K562 (cell line): Measurements from ENCODE around the gene MSN. TPM values are rescaled to one million over a fixed set of nuclear protein-coding genes. Genes with fewer than 3 reads are reported as not detected.
A peak's percentile ranks its signal among the peaks of the same experiment; 100 is the strongest.

Source experiments
- BCL6 ChIP-seq: fragments of 250-450 bp; sonication (Bioruptor Pico); IDR thresholded peaks from 2 replicates; pipeline ENCODE4 v1.4.0; 2020
- BRD9 ChIP-seq: fragments of 450-650 bp; IDR thresholded peaks from 2 replicates; pipeline ENCODE4 v1.6.1; 2018; ENCODE audit warnings: low read depth; ENCODE audit not compliant: partially characterized antibody
- EGR1 ChIP-seq: fragments of 450-650 bp; conservative IDR thresholded peaks from 2 replicates; pipeline ENCODE4 v1.6.1; 2017; ENCODE audit warnings: mild to moderate bottlenecking
- LCOR ChIP-seq: sonication (generic); formaldehyde crosslinking; IDR thresholded peaks from 2 replicates; pipeline ENCODE4 v1.8.0; 2022; ENCODE audit warnings: mild to moderate bottlenecking, missing genetic modification reagents
- MTA1 ChIP-seq: fragments of 450-650 bp; IDR thresholded peaks from 2 replicates; pipeline ENCODE4 v1.6.1; 2017; ENCODE audit warnings: borderline replicate concordance
- NFYB ChIP-seq: IDR thresholded peaks from 2 replicates; pipeline ENCODE4 v1.6.1; 2011; ENCODE audit warnings: mild to moderate bottlenecking, moderate library complexity; ENCODE audit not compliant: insufficient read length; ENCODE audit errors: extremely low read depth
- POLR2G ChIP-seq: fragments of 200-400 bp; formaldehyde crosslinking; IDR thresholded peaks from 2 replicates; pipeline ENCODE4 v1.6.1; 2017; ENCODE audit warnings: low read depth, mild to moderate bottlenecking, antibody characterized with exemption, low read length, moderate library complexity
- RBFOX2 ChIP-seq: fragments of 200-400 bp; formaldehyde crosslinking; IDR thresholded peaks from 2 replicates; pipeline ENCODE4 v1.6.1; 2017; ENCODE audit warnings: low read depth, mild to moderate bottlenecking, low read length, moderate library complexity
- SETDB1 ChIP-seq: IDR thresholded peaks from one replicate; pipeline ENCODE4 v1.6.1; 2012; ENCODE audit warnings: low read length, control low read depth, inconsistent platforms
- SP1 ChIP-seq: sonication (generic); formaldehyde crosslinking; IDR thresholded peaks from 2 replicates; pipeline ENCODE4 v1.8.1; 2022; ENCODE audit warnings: mild to moderate bottlenecking, missing genetic modification reagents
- TBL1XR1 ChIP-seq, 2 experiments: IDR thresholded peaks; 2 replicates each; pipeline ENCODE4 v1.6.1; 2012; ENCODE audit warnings: improper control_type of control experiment in 2 of 2, low read length in 2 of 2, mild to moderate bottlenecking in 1 of 2
- TCF3 ChIP-seq: sonication (generic); formaldehyde crosslinking; IDR thresholded peaks from 2 replicates; pipeline ENCODE4 v1.4.0; 2020; ENCODE audit warnings: mild to moderate bottlenecking, missing genetic modification reagents
- polyA plus RNA-seq, 8 experiments: library from polyadenylated mRNA; depleted of rRNA in 4 of 8; stranded (reverse) in 5 of 8; unstranded in 3 of 8; fragments of >200 nt; fragmentation: Nextera tagmentation in 2 of 8; fragmentation: Illumina TruSeq in 1 of 8; extraction: Ambion mirVana in 2 of 8; extraction: Trizol in 1 of 8; gene quantifications; 2 replicates each; pipeline versions ENCODE4 v1.2.1 to v1.2.3, GENCODE V29; 2011 to 2014; ENCODE audit warnings: inconsistent platforms in 1 of 8, missing spikeins in 1 of 8
- total RNA-seq, 7 experiments: library from RNA; depleted of rRNA in 6 of 7; stranded (reverse); fragments of >200 nt in 6 of 7; fragmentation: Illumina TruSeq in 2 of 7; extraction: Trizol in 2 of 7; gene quantifications; 2 replicates each; pipeline versions ENCODE4 v1.2.1 to v1.2.3, GENCODE V29; 2011 to 2021; ENCODE audit warnings: low replicate concordance in 1 of 7
- TF ChIP-seq, protein P1 (sequence below), 3 experiments: IDR thresholded peaks in 2 of 3; conservative IDR thresholded peaks in 1 of 3; 2 replicates each; pipeline ENCODE4 v1.5.1; 2011 to 2012; ENCODE audit warnings: low read length in 3 of 3, mild to moderate bottlenecking in 3 of 3, control low read depth in 2 of 3, improper control_type of control experiment in 1 of 3, inconsistent platforms in 1 of 3, low read depth in 1 of 3, mixed read lengths in 1 of 3, moderate library complexity in 1 of 3; ENCODE audit not compliant: insufficient read depth in 2 of 3
- TF ChIP-seq, protein P2 (sequence below), 2 experiments: fragments of 450-650 bp; IDR thresholded peaks; 2 replicates each; pipeline ENCODE4 v1.6.1; 2016; ENCODE audit warnings: mild to moderate bottlenecking in 2 of 2, borderline replicate concordance in 1 of 2, low read depth in 1 of 2, moderate library complexity in 1 of 2
- TF ChIP-seq, protein P3 (sequence below): fragments of 250-450 bp; sonication (Bioruptor Pico); IDR thresholded peaks from 2 replicates; pipeline ENCODE4 v1.5.0; 2020; ENCODE audit warnings: mild to moderate bottlenecking, borderline replicate concordance

MSN gene
- total and polyA plus RNA-seq, 9 of the 15 experiments (the other 6 are each of a cell fraction or from before 2014, with no cell fraction given), result 128 to 486 (median 237) TPM

DNA sequence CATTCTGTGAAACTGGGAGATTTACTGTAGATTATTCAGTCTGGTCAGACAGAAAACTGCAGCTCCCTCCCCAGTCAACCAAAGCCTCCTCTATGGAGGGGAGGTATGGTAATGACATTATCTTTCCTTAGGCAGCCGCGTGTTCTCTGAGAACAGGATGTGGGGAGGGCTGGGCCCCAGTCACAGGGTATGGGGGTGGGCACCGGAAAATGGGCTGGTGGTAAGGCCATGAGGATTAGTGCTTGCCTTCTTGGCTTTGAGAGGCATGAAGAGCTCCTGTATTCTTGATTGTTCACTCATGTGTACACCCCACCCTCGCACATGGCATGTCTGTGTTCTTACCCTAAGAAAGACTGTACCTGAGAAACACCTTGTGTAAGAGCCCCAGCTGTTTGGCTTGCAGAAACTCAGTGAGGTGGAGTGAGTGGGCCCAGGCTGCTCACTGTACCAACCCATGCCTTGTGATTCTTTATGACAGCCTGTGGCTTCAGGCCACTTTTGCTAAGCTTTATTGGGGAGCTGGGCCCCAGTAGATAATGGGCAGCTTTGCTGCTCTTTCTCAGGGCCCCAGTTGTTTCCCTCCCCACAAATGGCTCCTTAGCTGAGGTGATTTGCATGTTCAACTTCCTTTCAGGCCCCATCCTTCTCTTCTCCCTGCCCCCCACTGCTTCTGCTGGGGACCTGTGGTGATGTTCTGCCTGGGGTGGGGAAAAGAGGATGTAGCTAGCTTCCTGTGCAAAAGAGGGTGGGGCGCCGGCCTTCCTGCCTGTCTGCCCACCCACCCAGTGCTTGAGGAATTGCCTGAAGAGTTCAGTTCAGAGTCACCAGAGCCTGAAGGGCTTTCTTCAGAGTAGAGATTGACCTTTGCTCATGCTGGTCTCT, 30.7 kb downstream of the MSN start (continued):
- TF ChIP-seq BRD9 (no peak), EGR1 (no peak; the same call in 1 of the 2 replicates), NFYB (no peak), TCF3 (CRISPR knock-in tag) (peak; percentile 62; the same call in 1 of the 2 replicates), LCOR (no peak), TBL1XR1 (IDR thresholded peaks at IDR 0.05; ENCODE audit: low read length in 2 of 2) (0 out of 4 replicates have a peak, but pooled peaks of 1 of the 2 experiments have one; percentile 27), BCL6 (CRISPR knock-in tag) (no peak), MTA1 (no peak), SP1 (CRISPR knock-in tag) (no peak), POLR2G (no peak), RBFOX2 (0 out of 2 replicates have a peak, but pooled peaks have one; percentile 19), SETDB1 (no peak)
- TF ChIP-seq, protein P1, sequence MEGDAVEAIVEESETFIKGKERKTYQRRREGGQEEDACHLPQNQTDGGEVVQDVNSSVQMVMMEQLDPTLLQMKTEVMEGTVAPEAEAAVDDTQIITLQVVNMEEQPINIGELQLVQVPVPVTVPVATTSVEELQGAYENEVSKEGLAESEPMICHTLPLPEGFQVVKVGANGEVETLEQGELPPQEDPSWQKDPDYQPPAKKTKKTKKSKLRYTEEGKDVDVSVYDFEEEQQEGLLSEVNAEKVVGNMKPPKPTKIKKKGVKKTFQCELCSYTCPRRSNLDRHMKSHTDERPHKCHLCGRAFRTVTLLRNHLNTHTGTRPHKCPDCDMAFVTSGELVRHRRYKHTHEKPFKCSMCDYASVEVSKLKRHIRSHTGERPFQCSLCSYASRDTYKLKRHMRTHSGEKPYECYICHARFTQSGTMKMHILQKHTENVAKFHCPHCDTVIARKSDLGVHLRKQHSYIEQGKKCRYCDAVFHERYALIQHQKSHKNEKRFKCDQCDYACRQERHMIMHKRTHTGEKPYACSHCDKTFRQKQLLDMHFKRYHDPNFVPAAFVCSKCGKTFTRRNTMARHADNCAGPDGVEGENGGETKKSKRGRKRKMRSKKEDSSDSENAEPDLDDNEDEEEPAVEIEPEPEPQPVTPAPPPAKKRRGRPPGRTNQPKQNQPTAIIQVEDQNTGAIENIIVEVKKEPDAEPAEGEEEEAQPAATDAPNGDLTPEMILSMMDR (IDR thresholded peaks at IDR 0.05 in 2 of 3, conservative IDR thresholded peaks at IDR 0.05 in 1 of 3; ENCODE audit: insufficient read depth in 2 of 3, low read depth in 1 of 3, low read length in 3 of 3), result no peak
- TF ChIP-seq, protein P2, sequence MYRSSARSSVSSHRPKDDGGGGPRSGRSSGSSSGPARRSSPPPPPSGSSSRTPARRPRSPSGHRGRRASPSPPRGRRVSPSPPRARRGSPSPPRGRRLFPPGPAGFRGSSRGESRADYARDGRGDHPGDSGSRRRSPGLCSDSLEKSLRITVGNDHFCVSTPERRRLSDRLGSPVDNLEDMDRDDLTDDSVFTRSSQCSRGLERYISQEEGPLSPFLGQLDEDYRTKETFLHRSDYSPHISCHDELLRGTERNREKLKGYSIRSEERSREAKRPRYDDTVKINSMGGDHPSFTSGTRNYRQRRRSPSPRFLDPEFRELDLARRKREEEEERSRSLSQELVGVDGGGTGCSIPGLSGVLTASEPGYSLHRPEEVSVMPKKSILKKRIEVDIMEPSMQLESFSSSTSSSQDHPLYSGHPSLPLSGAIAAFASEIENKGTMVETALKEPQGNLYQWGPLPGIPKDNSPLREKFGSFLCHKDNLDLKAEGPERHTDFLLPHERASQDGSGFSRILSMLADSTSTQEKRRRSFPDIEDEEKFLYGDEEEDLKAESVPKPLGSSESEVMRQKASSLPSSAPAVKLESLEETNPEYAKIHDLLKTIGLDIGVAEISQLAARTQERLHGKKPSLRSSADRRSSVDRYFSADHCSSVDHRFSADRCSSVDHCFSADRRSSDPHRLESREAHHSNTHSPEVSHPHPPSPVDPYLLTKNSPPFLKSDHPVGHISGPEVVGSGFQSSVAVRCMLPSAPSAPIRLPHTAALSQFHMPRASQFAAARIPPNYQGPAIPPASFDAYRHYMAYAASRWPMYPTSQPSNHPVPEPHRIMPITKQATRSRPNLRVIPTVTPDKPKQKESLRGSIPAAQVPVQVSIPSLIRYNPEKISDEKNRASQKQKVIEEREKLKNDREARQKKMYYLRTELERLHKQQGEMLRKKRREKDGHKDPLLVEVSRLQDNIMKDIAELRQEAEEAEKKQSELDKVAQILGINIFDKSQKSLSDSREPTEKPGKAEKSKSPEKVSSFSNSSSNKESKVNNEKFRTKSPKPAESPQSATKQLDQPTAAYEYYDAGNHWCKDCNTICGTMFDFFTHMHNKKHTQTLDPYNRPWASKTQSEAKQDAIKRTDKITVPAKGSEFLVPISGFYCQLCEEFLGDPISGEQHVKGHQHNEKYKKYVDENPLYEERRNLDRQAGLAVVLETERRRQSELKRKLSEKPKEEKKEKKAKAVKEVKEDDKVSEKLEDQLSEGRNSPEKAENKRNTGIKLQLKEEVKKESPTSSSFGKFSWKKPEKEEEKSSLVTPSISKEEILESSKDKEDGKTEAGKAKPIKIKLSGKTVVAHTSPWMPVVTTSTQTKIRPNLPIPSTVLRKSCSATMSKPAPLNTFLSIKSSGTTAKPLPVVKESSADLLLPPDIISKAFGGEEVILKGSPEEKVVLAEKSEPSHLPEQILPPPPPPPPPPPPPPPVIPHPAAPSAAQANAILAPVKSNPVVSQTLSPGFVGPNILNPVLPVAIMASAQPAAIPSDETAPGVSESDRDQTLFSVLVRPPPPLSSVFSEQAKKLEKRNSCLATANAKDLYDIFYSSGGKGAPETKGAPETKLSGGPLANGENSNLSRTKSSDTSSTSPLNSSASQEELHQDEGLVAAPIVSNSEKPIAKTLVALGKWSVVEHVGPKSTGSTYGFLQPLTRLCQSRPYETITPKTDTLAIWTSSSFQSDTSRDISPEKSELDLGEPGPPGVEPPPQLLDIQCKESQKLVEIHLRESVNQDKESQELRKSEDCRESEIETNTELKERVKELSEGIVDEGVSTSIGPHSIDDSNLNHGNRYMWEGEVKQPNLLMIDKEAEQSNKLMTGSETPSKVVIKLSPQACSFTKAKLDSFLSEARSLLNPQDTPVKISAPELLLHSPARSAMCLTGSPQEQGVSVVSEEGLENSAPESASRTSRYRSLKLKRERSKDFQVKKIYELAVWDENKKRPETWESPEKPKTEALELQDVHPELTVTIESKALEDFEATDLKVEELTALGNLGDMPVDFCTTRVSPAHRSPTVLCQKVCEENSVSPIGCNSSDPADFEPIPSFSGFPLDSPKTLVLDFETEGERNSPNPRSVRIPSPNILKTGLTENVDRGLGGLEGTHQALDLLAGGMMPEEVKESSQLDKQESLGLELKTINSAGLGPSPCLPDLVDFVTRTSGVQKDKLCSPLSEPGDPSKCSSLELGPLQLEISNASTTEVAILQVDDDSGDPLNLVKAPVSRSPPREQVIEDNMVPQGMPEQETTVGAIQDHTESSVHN (IDR thresholded peaks at IDR 0.05; ENCODE audit: borderline replicate concordance in 1 of 2, low read depth in 1 of 2), result no peak
- TF ChIP-seq, protein P3, sequence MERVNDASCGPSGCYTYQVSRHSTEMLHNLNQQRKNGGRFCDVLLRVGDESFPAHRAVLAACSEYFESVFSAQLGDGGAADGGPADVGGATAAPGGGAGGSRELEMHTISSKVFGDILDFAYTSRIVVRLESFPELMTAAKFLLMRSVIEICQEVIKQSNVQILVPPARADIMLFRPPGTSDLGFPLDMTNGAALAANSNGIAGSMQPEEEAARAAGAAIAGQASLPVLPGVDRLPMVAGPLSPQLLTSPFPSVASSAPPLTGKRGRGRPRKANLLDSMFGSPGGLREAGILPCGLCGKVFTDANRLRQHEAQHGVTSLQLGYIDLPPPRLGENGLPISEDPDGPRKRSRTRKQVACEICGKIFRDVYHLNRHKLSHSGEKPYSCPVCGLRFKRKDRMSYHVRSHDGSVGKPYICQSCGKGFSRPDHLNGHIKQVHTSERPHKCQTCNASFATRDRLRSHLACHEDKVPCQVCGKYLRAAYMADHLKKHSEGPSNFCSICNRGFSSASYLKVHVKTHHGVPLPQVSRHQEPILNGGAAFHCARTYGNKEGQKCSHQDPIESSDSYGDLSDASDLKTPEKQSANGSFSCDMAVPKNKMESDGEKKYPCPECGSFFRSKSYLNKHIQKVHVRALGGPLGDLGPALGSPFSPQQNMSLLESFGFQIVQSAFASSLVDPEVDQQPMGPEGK, result no peak
